HCT116 (cell line): ENCODE measurements around the gene OR11H7.

Experiments used
- CTCF ChIP-seq, 3 experiments: fragments of 200-600 bp in 1 of 3; sonication (generic) in 1 of 3; IDR thresholded peaks in 2 of 3; conservative IDR thresholded peaks in 1 of 3; 2 replicates each; pipeline ENCODE4 v1.5.1; 2012 to 2017; ENCODE audit warnings: low read depth in 2 of 3, low read length in 2 of 3, antibody characterized with exemption in 1 of 3, borderline replicate concordance in 1 of 3, control low read depth in 1 of 3, mild to moderate bottlenecking in 1 of 3, mixed read lengths in 1 of 3, mixed run types in 1 of 3, moderate library complexity in 1 of 3; ENCODE audit not compliant: insufficient read depth in 1 of 3
- REST ChIP-seq: IDR thresholded peaks from 2 replicates; pipeline ENCODE4 v1.6.1; 2012; ENCODE audit warnings: low read depth
- SP1 ChIP-seq: IDR thresholded peaks from 2 replicates; pipeline ENCODE4 v1.6.1; 2012; ENCODE audit warnings: low read depth

GRCh38 chr14:20191396-20191795 is 37.4 kb upstream of the OR11H7 start:
- TF ChIP-seq CTCF (IDR thresholded peaks at IDR 0.05 in 2 of 3, conservative IDR thresholded peaks at IDR 0.05 in 1 of 3; ENCODE audit: borderline replicate concordance in 1 of 3, insufficient read depth in 1 of 3, low read depth in 2 of 3, low read length in 2 of 3) (no peak), REST (no peak), SP1 (no peak)
